Activated CD8-positive, alpha-beta T cell treated with anti-CD3 and anti-CD28 coated beads, Interleukin-2, amount 10 ng/mL, durations not matched to agents 7 days and 5 days (primary cell): ENCODE measurements around the gene PRKAR1B. TPM values are rescaled to one million over a fixed set of nuclear protein-coding genes. Genes with fewer than 3 reads are reported as not detected.

Source experiments
- ATAC-seq: fragments of 150-1000 bp; cut with Tn5 transposase; one replicate; pipeline ENCODE4 v1.10.0; 2021; ENCODE audit warnings: moderate library complexity
- CTCF ChIA-PET: fragments of 350-600 bp; sonication (Branson Sonifier 250); formaldehyde crosslinking; loops from one replicate; lab custom pipeline; 2021; ENCODE audit warnings: antibody characterized with exemption; lab: Charles Lee
- POLR2A ChIA-PET: fragments of 350-600 bp; sonication (Branson Sonifier 250); formaldehyde crosslinking; loops from one replicate; lab custom pipeline; 2021; ENCODE audit warnings: antibody characterized with exemption; lab: Charles Lee
- DNase-seq: peaks from one replicate; pipeline ENCODE4 v3.0.0-alpha.2; 2020
- H3K27ac Mint-ChIP-seq: one replicate; pipeline ENCODE4 v1.8.0; 2021; ENCODE audit warnings: mild to moderate bottlenecking, mixed read lengths
- H3K27me3 Mint-ChIP-seq: one replicate; pipeline ENCODE4 v1.8.0; 2021; ENCODE audit warnings: low read depth, mixed read lengths
- H3K36me3 Mint-ChIP-seq: one replicate; pipeline ENCODE4 v1.8.0; 2021; ENCODE audit warnings: low read depth, mixed read lengths
- H3K4me1 Mint-ChIP-seq: one replicate; pipeline ENCODE4 v1.8.0; 2021; ENCODE audit warnings: low read depth, mixed read lengths
- H3K4me3 Mint-ChIP-seq: one replicate; pipeline ENCODE4 v1.8.0; 2021; ENCODE audit warnings: mild to moderate bottlenecking, mixed read lengths
- H3K9me3 Mint-ChIP-seq: one replicate; pipeline ENCODE4 v1.8.0; 2022; ENCODE audit warnings: mixed read lengths; ENCODE audit not compliant: insufficient read depth
- total RNA-seq, 2 experiments: library from RNA; stranded (reverse); gene quantifications; one replicate each; pipeline ENCODE4 v1.2.3, GENCODE V29; 2021

The PRKAR1B gene
- total RNA-seq, 2 experiments from 2014 or later: 56.5 to 58.2 TPM

DNA sequence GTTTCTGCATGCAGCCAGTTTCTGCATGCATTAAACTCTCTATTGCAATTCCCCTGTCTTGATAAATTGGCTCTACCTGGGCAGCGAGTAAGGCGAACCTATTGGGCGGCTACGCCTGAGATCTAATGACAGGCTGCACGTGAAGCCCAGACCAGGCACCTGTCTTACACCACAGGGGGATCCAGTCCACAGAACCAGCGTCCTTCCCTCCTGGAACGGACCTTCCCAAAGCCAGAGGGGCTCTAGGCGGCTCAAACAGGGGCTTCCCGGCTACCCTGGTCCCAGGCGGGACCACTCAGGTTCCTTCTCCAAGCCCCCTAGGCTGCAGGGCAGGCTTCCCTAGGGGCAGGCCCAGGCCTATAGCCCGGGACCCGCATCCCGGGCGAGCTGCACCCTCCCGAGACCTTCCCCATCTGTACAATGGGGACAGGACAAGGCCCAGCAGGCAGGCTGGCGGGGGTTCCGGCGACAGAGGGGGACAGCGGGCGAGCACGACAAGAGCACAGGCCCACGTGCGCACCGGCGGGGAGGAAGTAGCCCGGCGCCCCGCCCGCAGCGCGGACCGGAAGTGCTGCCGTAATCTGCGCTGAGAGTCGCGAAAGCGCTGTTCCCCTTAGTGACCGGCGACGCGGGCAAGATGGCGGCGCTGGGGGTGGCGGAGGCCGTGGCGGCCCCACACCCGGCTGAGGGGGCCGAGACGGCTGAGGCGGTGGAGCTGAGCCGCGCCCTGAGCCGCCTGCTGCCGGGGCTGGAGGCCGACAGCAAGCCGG lies 812 bp downstream of the PRKAR1B start, which contains the start of gene DNAAF5:
Gene DNAAF5 (plus strand): TSS at position 616 of the 770 bp plus-strand sequence. CDS start 22 bp downstream, at position 638.
- peaks cover 28% of the 10 kb centered on the region for H3K4me1 Mint-ChIP-seq
- H3K27me3 Mint-ChIP-seq: no peaks in the 10 kb centered on the region
- ATAC-seq (peak; percentile 86), DNase-seq (peak; percentile 91)
- peaks cover 18% of the 10 kb centered on the region for H3K9me3 Mint-ChIP-seq
- POLR2A ChIA-PET: interaction anchor here (1.0 to 1.8 kb wide), 3 partner anchors 108 to 124 kb away, joined by 3 to 10 read pairs (median 3); no protein-coding TSS in a partner anchor
- H3K36me3 Mint-ChIP-seq: peaks cover 57% of the 10 kb centered on the region
- CTCF ChIA-PET: no interaction called here
- H3K27ac Mint-ChIP-seq: peak within 1 kb of the TSS; percentile 90
- H3K4me3 Mint-ChIP-seq: peak within 1 kb of the TSS; percentile 81

DNA sequence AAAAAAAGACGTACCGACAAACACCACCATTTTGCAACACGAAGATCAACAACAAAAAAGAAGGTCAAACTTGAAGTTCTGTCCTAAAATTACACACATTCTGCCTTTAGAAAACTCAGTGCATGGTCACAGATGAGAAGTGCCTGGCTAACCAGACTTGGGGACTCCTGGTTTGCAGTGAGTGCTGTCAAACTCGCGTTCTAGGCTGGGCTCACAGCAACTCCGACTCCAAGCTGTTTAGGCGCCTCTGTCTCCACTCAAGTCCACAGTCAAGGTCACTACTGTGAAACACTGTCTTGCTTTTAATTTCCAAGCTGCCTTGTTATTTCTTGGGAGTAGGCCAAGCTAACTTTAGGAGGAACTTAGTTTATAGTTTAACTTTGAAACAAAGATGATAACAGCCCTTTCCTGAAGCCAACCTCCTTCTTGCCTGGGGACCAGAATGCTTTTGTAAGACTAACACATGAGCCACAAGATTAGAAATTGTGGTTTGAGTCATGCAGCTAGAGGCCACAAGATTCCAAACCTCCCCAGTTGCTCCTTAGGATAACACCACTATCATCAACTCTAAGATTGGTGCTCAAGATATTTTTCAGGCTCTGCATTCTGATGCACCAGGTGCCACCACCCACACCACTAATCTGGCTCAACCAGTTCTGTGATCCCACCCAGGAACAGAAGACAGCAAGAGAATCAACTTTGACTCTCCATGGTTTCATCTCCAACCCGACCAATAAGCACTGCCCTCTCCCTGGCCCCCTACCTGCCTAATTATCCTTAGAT lies 1.7 kb downstream of the PRKAR1B start:
- H3K36me3 Mint-ChIP-seq: peaks cover 58% of the 10 kb centered on the region
- peak overlapping the region; percentile 76 for H3K4me3 Mint-ChIP-seq
- ATAC-seq (no peak), DNase-seq (no peak)
- H3K27ac Mint-ChIP-seq: peak overlapping the region; percentile 68
- H3K27me3 Mint-ChIP-seq: no peaks in the 10 kb centered on the region
- ChIA-PET CTCF (no interaction called here), POLR2A (interaction anchor here (1.0 to 1.8 kb wide), 2 partner anchors 107 to 115 kb away, joined by 3 to 10 read pairs; no protein-coding TSS in a partner anchor)
- H3K9me3 Mint-ChIP-seq: peaks cover 24% of the 10 kb centered on the region
- H3K4me1 Mint-ChIP-seq: peaks cover 28% of the 10 kb centered on the region

DNA sequence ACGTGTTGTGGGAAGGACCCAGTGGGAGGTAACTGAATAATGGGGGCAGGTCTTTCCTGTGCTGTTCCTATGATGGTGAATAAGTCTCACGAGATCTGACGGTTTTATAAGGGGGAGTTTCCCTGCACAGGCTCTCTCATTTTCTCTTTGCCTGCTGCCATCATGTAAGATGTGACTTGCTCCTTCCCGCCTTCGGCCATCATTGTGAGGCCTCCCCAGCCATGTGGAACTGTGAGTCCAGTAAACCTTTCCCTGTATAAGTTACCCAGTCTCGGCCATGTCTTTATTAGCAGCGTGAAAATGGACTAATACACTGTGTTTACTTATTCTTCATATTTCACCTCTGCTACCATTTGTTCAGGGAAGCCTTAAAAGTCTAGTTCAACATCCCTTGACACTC lies 2.8 kb downstream of the PRKAR1B start:
- no peak overlapping the region for H3K4me3 Mint-ChIP-seq
- no peak overlapping the region for H3K27ac Mint-ChIP-seq
- ATAC-seq (no peak), DNase-seq (no peak)
- H3K27me3 Mint-ChIP-seq: no peaks in the 10 kb centered on the region
- H3K9me3 Mint-ChIP-seq: peaks cover 24% of the 10 kb centered on the region
- CTCF ChIA-PET: no interaction called here
- peaks cover 55% of the 10 kb centered on the region for H3K36me3 Mint-ChIP-seq
- POLR2A ChIA-PET: no interaction called here
- peaks cover 28% of the 10 kb centered on the region for H3K4me1 Mint-ChIP-seq

DNA sequence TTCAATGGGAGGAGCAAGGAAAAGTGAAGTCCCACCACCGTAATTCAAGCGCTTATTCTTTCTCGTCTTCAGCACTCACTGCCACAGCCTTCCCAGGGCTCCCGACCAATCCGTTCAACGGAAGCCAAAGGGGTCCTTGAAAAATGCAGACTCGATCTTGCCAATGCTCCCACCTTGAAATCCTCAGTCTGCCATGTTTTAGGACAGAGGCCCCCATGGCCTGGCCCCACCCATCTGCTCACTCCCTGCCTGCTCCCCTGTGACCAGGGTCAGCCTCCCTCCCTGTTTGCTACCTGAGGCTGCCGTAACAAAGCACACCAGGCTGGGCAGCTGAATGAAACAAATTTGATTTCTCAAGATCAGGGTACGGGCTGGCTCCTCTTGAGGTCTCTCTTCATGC lies 3.5 kb downstream of the PRKAR1B start:
- CTCF ChIA-PET: no interaction called here
- peaks cover 23% of the 10 kb centered on the region for H3K4me1 Mint-ChIP-seq

DNA sequence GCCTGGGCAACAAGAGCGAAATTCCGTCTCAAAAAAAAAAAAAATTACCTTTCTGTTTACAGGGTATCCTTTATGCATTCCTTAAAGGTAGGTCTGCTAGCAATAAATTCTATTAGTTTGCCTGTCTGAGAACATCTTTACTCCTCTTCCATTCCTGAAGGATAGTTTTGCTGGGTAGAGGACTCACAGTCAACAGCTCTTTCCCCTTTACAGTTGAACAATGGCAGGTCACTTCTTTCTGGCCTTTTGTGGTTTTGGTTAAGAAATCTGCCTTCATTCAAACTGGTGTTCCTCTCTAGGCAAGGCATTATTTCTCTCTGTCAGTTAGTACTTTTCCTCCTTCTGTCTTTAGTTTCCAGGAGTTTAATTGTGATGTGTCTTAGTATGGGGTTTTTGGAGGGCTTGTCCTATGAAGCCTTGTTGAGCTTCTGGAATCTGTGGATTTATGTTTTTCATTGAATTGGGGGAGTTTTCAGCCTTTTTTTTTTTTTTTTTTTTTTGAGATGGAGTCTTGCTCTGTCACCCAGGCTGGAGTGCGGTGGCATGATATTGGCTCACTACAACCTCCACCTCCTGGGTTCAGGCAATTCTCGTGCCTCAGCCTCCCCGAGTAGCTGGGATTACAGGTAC lies 5.3 kb downstream of the PRKAR1B start:
- Mint-ChIP-seq H3K27ac (no peak overlapping the region), H3K36me3 (peaks cover 55% of the 10 kb centered on the region), H3K4me1 (peaks cover 12% of the 10 kb centered on the region), H3K9me3 (peaks cover 24% of the 10 kb centered on the region), H3K4me3 (no peak overlapping the region), H3K27me3 (no peaks in the 10 kb centered on the region)
- ChIA-PET POLR2A (no interaction called here), CTCF (no interaction called here)
- ATAC-seq (no peak), DNase-seq (no peak)

More for the DNA sequence above, 3.5 kb downstream of the PRKAR1B start:
- Mint-ChIP-seq H3K27ac (no peak overlapping the region), H3K27me3 (no peaks in the 10 kb centered on the region), H3K9me3 (peaks cover 24% of the 10 kb centered on the region), H3K4me3 (no peak overlapping the region), H3K36me3 (peaks cover 57% of the 10 kb centered on the region)
- POLR2A ChIA-PET: no interaction called here
- DNase-seq: no peak
- no peak for ATAC-seq

DNA sequence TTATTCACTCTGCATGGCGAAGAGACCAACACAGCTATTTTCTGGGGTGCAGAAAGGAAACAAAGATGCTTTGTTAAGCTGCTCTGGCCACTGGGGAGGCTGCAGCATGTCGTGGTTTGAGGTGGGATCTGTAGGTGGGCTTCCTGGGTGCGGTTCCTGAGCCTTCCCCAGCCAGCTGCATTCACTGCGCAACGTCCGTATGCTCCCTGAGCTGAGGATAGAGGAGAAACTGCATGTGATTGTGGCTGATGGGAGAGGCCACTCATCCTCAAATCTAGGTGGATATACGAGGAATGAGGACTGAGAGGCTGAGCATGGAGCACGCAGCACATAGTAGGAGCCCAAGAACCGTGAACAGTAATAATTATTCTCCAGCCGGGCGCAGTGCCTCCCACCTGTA lies 10.4 kb downstream of the PRKAR1B start:
- ATAC-seq (no peak), DNase-seq (no peak)
- POLR2A ChIA-PET: no interaction called here
- Mint-ChIP-seq H3K27ac (peak overlapping the region; percentile 9), H3K4me3 (no peak overlapping the region), H3K27me3 (no peaks in the 10 kb centered on the region), H3K4me1 (peaks cover 10% of the 10 kb centered on the region), H3K9me3 (peaks cover 7% of the 10 kb centered on the region), H3K36me3 (peaks cover 23% of the 10 kb centered on the region)
- CTCF ChIA-PET: no interaction called here

DNA sequence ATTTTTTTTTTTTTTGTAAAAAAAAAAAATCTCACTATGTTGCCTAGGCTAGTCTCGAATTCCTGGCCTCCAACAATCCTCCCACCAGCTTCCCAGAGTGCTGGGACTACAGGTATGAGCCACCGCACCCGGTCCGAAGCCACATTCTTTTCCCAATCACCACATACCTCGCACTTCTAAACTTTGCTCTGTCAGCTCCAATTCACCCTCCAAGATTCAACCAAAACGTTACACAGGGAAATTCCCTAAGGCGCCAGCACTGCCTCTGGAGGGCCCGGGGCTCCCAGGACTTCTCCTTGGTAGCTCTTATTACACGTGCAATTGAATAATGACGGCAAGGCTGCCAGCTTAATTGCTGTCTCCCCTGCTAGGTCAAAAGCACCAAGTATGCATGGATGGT lies 10.9 kb downstream of the PRKAR1B start:
- POLR2A ChIA-PET: no interaction called here
- DNase-seq (no peak), ATAC-seq (no peak)
- Mint-ChIP-seq H3K27me3 (no peaks in the 10 kb centered on the region), H3K9me3 (peaks cover 6% of the 10 kb centered on the region), H3K4me1 (peaks cover 10% of the 10 kb centered on the region), H3K36me3 (peaks cover 21% of the 10 kb centered on the region), H3K4me3 (no peak overlapping the region), H3K27ac (peak overlapping the region; percentile 9)
- CTCF ChIA-PET: no interaction called here

DNA sequence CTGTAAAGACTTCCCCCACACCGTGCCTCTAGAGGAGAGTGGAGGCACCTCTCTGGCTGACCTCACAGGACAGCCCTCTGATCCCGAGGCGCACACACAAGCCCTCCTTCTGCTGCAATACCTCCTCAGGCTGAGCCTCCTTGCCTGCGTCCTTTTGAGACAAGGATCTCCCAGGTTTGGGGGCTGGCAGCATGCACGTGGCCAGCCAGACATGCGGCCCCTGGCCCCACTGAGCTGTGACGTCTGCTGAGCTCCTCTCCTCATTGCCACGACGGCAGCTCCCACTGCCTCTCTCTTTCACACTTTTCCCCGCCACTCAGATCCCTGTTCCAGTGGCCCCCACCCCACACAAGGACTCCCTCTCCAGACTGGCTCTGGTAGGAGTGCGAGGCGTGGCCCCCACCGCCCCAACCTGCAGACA lies 12.8 kb downstream of the PRKAR1B start:
- ChIA-PET CTCF (no interaction called here), POLR2A (no interaction called here)
- no peak for ATAC-seq
- Mint-ChIP-seq H3K27me3 (no peaks in the 10 kb centered on the region), H3K4me3 (no peak overlapping the region), H3K4me1 (peaks cover 13% of the 10 kb centered on the region), H3K27ac (no peak overlapping the region), H3K9me3 (no peaks in the 10 kb centered on the region), H3K36me3 (peaks cover 19% of the 10 kb centered on the region)
- DNase-seq: no peak

DNA sequence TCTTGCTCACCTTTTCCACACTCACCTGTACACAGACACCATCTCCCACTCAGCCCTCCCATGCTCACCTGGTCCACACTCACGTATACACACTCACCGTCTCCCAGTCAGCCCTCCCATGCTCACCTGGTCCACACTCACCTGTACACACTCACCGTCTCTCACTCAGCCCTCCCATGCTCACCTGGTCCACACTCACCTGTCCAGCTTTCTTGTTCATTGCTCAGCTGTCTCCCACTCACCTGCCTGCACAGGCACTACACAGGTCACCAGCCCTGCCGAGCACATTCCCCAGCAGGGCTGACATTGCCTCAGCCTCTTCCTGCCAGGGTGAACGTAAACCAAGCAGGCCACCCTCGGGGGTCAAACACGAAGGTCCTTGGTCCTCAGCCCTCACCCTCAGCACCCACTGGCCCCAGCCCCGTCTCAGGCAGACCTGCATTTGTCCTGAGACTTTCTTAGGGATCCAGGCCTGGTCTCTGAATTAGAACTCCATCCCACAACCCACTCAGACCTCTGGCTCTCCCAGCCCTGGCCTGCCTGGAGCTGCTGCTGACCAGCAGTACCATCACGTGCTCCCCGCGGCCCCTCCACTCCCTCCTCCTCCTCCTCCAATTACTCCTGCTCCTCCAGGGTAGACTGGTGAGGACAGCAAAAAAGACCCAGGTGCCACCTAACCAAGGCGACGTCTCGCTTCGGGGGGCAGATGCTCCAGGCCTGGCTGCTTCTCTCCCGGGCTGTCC lies 13.4 kb downstream of the PRKAR1B start:
- Mint-ChIP-seq H3K27ac (peak overlapping the region; percentile 14), H3K9me3 (no peaks in the 10 kb centered on the region), H3K36me3 (peaks cover 18% of the 10 kb centered on the region), H3K27me3 (no peaks in the 10 kb centered on the region), H3K4me3 (peak overlapping the region; percentile 17), H3K4me1 (peaks cover 13% of the 10 kb centered on the region)
- ATAC-seq: no peak
- CTCF ChIA-PET: no interaction called here
- POLR2A ChIA-PET: no interaction called here
- DNase-seq: no peak

DNA sequence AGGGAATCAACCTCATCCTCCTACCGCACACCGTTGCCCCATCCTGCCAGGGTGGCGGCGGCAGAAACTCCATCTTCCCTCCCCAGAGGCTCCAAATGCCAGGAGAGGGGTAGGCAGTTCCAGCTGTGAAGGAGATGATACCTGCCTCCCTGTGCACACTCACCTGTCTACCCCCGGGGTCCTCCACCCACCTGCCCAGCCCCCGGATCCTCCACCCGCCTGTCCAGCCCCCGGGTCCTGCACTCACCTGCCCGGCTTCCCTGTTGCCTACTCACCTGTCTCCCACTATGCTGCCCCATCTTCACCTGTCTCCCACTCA lies 14.0 kb downstream of the PRKAR1B start:
- POLR2A ChIA-PET: no interaction called here
- Mint-ChIP-seq H3K9me3 (no peaks in the 10 kb centered on the region), H3K27me3 (no peaks in the 10 kb centered on the region), H3K4me3 (peak overlapping the region; percentile 17), H3K27ac (peak overlapping the region; percentile 14), H3K36me3 (peaks cover 17% of the 10 kb centered on the region), H3K4me1 (peaks cover 13% of the 10 kb centered on the region)
- CTCF ChIA-PET: no interaction called here
- ATAC-seq: no peak
- DNase-seq: no peak

DNA sequence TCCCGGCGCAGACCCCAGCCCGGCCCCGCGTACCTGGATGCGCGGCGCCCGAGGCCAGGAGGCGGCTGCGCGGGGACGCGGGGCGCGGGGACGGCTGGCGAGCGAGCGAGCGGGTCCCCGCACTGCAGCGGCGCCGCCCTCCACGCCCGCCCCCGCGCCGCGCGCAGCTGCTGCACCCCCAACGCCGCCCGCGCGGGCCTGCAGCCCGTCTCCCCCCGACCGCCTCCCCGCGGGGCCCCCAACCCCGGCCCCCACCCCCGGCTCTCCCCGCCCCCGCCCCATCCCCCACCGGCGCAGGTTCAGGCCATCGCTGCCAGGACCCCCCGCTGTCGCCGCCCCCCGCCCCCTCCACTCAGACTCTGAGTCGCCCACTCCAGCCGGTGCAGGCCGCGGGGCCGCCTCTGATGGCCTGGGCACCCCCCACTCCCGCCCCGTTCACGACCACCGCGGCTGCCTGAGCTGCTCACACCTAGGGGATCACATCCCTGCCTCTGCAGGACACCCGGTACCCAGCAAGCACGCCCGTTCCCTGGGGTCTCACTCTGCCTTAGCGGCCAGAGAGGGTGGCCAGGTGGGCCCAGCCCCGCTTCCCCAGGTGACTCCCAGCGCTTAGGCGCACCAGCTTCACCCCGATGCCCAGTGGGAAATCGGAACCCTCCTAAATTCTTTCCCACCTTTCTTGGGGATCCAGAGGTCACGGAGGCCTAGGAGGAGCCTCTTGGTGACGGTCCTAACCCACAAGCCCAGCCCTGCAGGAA lies 14.5 kb downstream of the PRKAR1B start:
- peaks cover 22% of the 10 kb centered on the region for H3K36me3 Mint-ChIP-seq
- POLR2A ChIA-PET: no interaction called here
- ATAC-seq: peak; percentile 62
- no peaks in the 10 kb centered on the region for H3K27me3 Mint-ChIP-seq
- peaks cover 13% of the 10 kb centered on the region for H3K4me1 Mint-ChIP-seq
- CTCF ChIA-PET: no interaction called here
- no peaks in the 10 kb centered on the region for H3K9me3 Mint-ChIP-seq
- no peak for DNase-seq
- no peak overlapping the region for H3K27ac Mint-ChIP-seq
- H3K4me3 Mint-ChIP-seq: no peak overlapping the region
